NCI-H146 treated with DMSO at 0.1 percent for 48 hours (cell line): ENCODE results near the gene SEMA4C.
A peak's percentile ranks its signal among the peaks of the same experiment; 100 is the strongest.
"Not testable (repeated sequence)": the region's sequence is repeated elsewhere in the genome, so short reads cannot be mapped to it uniquely, and the experiment has no call there.

Source experiments
- DNase-seq: peaks from one replicate; lab custom pipeline; 2025; ENCODE audit not compliant: unreplicated experiment; lab: John Stamatoyannopoulos, UW

Gene SEMA4C

DNA sequence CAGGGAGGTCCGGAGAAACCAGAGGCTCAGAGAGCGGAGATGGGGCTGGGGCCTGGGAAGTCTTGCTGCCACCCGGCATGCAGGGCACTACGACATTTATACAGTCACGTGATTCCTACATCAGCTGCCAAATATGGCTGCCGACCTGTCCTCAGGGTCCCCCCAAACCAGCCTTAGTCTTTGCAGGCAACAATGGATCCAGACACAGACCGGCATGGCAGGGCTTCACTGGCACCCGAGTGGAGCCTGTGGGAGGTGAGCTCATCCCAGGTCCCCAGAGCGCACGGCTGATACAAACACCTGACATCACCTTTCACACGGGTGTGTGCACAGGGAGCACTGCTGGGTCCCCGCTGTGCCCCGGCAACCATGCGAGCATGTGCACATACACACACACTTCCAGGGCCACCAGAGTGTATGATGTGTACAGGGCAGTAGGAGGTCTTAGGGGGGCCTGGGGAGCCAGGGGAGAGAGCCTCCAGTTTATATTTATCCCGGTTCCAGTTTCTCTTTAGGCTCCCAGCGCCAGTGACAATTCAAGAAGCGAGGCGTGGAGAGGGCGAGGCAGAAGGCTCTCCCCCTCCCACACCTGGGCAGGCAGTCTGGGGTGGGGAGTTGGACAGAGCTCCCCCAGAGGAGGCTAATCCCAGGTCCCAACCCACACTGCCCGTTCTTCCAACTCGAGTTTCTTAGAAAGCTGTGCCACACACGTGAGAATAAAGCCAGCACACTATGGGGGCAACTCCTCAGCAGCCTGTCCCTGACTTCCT, 2.7 kb downstream of the SEMA4C start:
- DNase-seq: no peak

DNA sequence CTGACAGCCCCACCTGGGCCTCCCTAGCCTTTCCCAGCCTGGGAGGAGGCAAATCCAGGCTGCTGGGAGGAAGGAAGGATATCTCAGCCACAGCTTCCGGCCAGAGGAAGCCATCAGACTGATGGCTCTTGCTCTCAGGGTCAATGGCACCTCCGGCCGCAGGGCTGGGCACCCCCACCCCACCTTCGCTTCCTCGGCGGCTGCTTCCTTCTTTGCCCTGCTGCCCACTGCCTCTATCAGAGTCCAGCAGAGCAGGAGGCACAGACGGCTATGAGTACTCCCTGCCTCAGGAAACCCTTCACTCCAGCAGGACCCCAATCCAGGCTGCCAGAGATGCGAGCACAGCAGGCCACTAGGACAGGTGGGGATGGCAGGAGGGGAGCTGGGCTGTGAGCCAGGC, 3.3 kb downstream of the SEMA4C start:
- no peak for DNase-seq

DNA sequence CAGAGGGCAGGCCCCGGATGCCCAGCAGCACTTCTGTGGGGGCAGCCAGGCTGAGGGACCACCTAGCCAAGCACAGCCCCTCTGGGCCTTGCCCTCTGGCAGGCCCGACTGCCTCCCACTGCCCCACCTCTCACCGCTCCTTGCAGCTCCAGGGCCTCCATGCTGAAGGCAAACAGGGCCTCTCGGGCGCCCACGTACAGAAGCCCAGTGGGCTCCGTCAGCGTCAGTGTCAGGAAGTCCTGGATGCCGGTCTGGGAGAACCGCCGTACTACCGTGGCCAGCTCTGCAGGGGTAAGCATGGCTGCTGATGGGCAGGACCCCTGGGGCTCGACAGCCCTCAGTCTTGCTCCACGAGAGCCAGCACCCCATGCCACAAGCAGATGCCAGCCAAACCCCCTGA, 3.7 kb downstream of the SEMA4C start:
- DNase-seq: no peak

DNA sequence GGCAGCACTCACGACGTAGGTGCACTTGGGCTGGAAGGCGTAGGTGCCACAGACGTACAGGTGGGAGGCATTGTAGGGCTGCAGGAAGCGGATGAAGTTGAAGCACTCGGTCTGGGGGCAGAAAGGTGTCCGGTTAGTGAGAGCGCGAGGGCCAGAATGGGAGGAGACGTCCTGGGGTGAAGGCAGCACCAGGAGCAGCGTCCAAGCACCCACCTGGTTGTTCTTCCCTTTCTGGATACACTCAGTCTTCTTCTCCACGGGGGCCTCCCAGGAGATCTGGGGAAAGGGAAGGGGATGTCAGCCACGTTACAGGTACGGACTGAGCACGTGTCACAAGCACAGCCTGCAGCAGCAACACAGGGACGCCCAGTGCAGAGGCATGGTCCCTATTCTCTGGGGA, 4.2 kb downstream of the SEMA4C start:
- no peak for DNase-seq

GRCh38 chr2:96864343-96865091, 5.4 kb downstream of the SEMA4C start:
- DNase-seq: no peak

DNA sequence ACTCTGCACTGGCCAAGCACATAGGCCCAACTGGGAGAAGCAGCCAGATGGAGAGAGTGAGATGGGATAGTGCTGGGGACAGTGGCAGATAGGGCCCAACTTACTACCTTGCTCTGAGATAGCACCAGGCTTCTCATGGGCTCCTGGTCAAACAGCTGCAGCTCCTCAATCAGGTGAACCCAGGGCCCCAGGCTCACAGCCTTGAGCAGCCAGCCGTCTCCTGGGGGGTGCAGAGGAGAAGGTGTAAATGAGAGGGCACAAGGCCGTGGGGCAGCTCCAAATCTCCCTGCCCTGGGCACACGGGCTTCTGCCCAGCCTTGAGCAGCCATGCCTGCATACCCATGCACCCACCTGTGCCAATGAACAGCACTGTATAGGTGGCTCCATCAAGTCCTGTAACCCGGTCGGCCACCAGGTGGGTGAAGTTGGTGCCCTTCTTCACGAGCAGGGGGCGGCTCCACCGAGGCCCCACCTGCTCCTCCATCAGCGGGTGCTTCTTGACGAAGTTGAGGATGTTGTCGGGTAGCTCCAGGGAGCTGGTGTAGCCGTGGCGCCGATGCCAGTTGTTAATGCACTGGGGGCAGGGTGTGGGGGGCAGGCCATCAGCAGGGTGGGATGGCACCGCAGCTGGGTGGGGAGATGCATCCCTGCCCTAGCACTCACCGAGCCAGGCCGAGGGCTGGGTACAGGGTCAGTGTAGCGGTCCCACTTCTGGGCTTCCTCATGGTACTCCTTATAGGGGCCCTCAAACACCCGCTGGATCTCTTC, 6.1 kb downstream of the SEMA4C start:
- no peak for DNase-seq

GRCh38 chr2:96863056-96863455, 6.8 kb downstream of the SEMA4C start:
- not testable (repeated sequence) for DNase-seq

- DNase-seq: no peak
Observed at GRCh38 chr2:96861074-96861473, 8.8 kb downstream of the SEMA4C start.

- DNase-seq: no peak
Observed at GRCh38 chr2:96860065-96861029, 9.5 kb downstream of the SEMA4C start.

- DNase-seq: no peak
Observed at GRCh38 chr2:96859681-96860064, 10.2 kb downstream of the SEMA4C start.

- DNase-seq: no peak
Observed at GRCh38 chr2:96859099-96859649, 10.7 kb downstream of the SEMA4C start.

DNA sequence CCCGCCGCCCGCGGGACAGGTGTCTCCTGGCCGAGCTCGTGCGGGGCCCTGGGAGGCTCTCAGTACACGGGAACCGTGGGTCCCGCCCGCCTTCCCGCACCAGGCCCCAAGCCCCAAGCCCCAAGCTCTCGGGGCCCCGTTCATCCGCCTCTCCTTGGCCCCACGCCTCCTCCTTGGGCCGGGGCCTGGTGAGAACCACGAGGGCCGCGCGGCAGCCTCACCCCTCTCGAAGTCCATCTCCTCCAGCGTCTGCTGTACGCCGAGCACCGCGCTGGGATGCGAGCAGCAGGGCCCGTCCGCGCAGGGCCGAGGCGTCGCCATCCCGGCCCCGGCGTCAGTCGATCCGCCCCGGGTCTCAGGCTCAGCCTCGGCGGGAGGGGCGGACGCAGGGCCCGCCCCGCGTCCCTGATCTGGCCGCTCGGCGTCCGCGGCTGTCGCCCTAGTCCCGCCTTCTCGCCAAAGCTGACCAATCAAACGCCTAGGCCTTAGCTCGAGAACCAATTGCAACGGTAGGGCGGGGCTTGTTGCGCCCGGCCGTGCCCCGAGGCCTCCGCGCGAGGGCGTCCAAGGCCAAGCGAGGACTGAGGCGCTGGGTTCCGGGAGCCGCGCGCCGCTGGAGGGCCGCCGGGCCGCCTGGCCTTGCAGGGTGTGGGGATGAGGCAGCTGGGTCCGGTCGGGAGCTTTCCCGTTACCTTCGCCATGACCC, 12.1 kb downstream of the SEMA4C start, which contains the start of gene ANKRD39:
Gene ANKRD39, minus strand, starts transcription at position 350 of the 706 bp plus-strand sequence. Its CDS starts 29 bp downstream, at position 321.
- DNase-seq: peak; percentile 95

DNA sequence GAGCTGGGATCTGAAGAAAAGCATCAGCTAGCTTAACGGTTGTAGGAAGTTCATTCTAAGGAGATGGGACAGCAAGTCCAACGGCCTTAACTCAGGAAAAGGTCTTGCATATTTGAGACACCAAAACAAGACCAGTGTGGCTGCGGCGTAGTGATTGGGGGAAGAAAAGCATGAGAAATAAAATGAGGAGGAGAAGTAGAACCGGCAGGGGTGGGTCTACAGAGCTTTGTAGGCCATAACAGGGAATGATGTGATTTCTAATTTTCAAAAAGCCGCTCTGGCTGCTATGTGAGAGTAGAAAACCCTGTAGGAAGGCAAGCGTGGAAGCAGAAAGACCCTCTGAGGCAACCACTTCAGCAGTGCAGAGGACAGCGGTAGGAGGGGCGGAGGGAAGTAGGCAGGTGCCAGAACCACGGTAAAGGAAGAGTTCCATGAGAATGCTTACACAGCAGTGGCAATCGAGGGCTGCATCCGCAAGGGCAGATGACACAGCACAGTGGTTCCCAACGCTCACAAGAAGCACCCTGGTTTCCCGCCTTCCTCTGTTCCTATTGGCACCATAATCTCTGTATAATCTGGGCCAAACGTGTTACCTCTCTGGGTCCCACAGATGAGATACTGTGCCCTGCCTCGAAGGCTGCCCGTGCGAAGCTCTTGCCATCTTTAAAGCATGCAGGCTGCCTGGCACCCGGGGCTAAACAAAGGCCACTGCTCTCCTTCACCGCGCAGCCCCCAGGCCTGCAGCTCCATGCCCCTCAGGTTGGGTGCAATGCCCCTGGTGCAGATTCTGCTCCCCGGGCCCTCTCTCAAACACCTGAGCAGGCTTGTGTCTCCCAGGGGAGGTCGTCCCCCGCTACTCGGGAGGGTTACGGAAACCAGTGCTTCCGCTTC, 12.9 kb downstream of the SEMA4C start:
- peak; percentile 55 for DNase-seq

DNA sequence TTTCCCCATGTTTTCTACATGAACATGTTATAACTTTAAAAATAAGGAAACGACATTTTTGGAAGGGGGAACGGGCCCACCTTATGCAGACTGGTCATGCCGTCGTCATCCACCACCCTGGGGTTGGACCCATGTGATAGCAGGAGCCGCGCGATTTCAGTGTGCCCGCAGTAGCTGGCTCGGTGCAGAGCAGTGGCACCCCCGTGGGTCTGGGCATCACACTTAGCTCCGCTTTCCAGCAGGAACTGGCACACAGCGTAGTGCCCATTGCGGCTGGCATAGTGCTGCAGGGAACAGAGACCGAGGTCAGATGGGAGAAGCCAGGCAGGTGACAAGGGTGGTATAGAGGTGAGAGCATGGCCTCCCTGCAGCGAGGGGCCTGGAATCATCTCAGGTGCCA, 16.6 kb downstream of the SEMA4C start:
- DNase-seq: no peak

GRCh38 chr2:96852667-96853066, 17.2 kb downstream of the SEMA4C start:
- no peak for DNase-seq

DNA sequence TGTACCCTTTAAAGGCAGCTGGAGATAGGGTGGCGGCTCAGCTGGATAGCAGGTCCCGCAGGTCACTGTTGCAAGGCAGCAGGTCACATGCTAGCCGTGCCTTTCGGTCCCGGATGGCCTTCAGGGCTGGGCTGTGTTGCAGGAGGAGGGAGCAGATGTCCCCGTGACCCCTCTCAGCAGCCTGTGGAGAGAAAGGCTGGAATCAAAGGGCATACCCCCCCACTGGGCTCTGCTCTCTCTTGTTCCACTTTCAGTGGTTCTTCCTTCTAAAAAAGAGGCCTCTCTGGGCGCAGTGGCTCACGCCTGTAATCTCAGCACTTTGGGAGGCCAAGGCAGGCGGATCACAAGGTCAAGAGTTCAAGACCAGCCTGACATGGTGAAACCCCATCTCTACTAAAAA, 21.6 kb downstream of the SEMA4C start:
- no peak for DNase-seq

GRCh38 chr2:96847586-96847985, 22.3 kb downstream of the SEMA4C start:
- no peak for DNase-seq

GRCh38 chr2:96846825-96847224, 23.1 kb downstream of the SEMA4C start:
- no peak for DNase-seq

DNA sequence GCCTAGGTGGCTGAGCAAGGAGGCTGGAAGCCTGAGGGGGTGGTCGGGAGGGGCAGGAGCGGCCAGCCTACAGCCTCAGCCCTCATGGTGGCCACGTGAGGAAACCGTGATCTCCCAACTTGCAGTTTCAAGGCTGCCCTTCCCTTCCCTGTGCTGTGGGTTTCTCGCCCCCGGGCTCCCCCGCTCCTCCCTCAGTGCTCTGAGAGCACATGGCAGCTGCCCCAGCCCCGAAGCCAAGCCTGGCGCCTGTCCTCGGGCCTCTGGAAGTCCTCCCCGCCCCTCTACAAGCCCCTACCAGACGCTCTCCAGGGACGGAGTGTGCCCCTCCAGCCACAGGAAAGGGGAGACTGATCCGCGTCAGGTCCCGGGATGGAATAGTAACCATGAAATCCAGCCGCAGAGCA, 25.5 kb downstream of the SEMA4C start:
- DNase-seq: no peak
